GM10266 (cell line): Measurements from ENCODE around the gene MAP2K2.

ENCODE experiments used
- DNase-seq: peaks from one replicate; pipeline ENCODE4 v3.0.0; 2012; ENCODE audit errors: extremely low spot score
- TF ChIP-seq, protein P1 (sequence below): IDR thresholded peaks from 2 replicates; pipeline ENCODE4 v1.5.1; 2012; ENCODE audit warnings: mild to moderate bottlenecking, low read depth; ENCODE audit not compliant: control insufficient read depth, insufficient read depth; ENCODE audit errors: missing control alignments

The MAP2K2 gene

DNA sequence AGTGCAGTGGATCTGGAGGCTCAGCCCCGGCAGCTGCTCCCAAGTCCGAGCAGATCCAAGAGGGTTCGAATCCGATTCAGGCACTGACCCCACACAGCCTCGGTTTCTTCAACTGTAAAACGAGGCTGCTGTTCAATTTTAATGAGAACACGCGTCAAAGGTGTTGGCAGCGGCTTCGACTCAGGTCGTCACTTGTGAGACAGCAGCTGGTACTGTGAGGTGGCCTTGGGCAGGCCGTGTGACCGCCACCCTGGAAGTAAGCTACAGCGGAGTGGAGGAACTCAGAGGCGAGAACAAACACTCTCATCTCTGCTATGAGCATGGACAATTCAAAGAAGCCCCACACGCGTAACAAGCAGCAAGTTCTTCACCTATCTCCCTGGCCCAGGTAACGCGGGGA, 9.7 kb downstream of the MAP2K2 start:
- DNase-seq: no peak
- TF ChIP-seq, protein P1, sequence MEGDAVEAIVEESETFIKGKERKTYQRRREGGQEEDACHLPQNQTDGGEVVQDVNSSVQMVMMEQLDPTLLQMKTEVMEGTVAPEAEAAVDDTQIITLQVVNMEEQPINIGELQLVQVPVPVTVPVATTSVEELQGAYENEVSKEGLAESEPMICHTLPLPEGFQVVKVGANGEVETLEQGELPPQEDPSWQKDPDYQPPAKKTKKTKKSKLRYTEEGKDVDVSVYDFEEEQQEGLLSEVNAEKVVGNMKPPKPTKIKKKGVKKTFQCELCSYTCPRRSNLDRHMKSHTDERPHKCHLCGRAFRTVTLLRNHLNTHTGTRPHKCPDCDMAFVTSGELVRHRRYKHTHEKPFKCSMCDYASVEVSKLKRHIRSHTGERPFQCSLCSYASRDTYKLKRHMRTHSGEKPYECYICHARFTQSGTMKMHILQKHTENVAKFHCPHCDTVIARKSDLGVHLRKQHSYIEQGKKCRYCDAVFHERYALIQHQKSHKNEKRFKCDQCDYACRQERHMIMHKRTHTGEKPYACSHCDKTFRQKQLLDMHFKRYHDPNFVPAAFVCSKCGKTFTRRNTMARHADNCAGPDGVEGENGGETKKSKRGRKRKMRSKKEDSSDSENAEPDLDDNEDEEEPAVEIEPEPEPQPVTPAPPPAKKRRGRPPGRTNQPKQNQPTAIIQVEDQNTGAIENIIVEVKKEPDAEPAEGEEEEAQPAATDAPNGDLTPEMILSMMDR: no peak

DNA sequence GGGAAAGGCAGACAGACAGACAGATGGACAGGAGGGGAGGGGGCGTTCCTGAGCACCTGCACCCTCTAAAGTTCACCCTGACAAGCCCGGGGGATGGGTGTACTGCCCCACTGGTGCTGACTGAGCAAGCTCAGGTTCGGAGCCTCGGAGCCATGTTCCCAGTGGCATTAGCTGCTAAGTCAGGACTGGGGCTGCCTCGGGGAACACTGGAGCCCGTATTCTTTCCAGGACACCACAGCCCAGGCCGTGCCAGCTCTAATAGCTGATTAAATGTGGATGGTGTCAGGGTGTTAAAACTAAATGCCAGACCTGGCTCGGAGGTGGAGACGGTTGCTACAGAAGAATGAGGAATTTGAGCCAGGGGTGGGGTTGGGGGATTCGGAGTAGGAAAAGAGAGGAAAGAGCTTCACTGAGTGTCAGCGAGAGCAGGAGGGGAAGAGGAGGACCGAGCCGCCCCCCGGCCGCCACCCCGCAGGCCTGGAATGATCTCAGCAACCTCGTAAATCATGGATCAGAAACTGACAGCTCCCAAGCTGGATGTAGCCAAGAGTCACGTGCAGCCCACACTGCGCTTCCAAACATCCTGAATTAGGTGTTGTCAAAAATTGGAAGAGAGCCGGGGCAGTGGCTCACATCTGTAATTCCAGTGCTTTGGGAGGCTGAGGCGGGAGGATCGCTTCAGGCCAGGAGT, 10.4 kb downstream of the MAP2K2 start:
- DNase-seq: no peak
- TF ChIP-seq, protein P1: no peak

DNA sequence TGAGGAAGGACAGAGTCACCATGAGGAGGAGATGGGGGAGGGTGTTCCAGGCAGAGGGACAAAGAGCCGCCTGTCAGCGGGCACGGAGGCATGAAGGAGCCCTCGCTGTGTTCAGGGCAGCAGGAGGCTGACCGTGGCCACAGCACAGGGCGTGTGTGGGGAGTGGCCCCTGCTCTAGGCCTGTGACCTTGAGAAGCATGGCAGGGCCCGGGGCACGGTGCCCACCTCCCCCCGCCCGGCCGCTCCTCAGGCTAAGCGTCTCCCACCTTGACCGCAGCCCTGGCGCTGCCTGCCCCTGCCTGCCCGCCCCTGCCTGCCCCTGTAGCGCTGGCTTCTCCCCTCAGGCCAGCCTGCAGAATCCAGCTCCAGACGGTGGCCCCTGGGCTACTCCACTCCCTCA, 11.6 kb downstream of the MAP2K2 start:
- TF ChIP-seq, protein P1: no peak
- DNase-seq: no peak

DNA sequence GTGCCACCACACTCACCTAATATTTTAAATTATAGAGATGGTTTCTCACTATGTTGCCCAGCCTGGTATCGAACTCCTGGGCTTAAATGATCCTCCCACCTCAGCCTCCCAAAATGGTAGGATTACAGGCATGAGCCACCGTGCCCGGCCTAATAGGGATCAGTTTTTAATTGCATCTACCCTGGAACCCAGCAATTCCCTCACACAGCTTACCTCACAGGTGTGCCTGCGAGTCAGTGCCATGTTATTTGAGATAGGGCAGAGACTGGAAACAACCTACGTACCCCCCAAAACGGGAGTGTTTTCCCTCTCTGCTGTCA, 14.3 kb downstream of the MAP2K2 start:
- TF ChIP-seq, protein P1: no peak
- DNase-seq: no peak

DNA sequence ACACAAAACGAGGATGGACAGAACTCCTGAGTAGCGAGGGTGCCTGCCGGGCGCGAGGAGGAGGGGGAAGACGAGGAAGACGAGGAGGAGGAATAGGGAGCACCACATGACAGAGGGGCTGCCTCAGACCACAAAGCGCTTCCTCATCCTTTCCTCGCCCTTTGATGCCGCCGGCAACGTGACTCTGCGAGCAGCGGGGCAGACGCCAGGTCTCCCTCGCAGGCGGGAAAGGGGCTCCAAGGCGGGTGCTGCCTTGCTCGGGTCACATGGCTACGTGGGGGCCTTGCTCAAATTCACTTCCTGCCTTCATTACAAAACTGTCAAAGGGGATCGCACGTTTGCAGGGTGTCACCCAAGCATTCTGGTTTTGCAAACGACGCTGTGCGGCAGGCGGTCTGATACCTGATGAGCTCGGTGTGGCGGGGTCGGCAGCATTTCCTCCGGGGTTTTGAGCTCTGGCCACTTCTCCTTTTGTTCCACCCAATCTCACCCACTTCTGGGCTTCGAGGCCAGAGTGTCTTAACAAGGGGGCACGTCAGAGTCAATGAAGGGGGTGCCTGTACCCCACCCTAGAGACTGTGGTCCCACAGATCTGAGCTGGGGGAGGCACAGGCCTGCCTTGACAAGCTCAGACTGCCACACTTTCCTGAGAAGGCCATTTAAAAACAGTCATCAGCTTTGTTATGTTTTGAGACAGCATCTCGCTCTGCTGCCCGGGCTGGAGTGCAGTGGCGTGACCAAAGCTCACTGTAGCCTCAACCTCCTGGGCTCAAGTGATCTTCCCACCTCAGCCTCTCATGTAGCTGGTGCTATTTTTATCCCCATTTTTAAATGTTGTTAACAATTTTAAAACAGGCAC, 14.9 kb downstream of the MAP2K2 start:
- TF ChIP-seq, protein P1: no peak
- DNase-seq: peak; percentile 88

DNA sequence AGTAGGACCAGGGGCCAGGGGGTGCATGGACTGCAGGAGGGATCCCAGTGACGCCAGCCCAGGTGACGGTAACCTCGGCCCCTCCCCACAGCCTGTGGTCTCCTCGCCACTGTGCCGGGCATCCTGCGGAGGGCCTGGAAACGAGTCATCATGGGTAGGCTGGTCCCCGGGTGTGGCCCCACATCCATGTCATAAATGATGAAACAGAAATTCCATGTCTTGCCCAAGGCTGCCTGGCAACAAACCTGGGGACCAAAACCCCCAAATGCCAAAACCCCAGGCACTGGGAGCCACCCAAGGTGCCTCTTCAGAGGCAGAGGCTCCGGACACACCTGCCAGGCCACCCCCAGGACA, 20.9 kb downstream of the MAP2K2 start:
- no peak for DNase-seq
- TF ChIP-seq, protein P1: no peak

DNA sequence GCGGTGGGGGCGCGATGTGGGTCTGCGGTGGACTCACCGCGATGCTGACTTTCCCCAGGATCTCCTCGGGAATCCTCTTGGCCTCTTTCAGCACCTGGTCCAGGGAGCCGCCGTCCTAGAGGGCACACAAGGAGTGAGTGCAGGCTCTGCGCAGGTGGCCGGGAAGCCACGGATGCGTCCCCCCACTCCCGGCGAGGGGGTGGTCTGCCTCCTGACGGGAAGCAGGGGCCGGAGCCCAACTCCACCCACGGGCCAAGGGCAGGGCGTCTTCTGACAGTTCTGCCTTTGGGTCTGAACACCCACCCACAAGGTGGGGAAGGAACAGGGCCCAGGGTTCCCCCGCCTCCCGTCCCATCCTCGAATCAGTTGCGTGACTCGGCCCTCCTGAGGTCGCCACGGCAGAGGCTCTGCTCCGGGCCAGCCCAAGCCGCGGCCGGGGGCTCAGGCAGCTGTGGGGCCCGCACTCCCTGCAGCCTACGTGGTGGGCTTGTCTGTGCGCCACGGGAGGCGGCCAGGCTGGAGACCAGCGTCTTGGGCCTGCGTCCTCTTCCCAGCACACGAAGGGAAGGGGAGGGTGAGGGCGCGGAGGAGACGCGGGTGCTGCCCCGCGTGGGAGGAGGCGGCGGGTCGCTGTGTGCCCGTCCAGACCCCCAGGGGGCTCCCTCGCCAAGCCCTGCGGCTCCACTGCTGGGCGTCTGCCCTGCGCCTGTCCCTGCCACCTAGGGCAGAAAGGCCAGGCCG, 21.4 kb downstream of the MAP2K2 start:
- no peak for DNase-seq

More for the DNA sequence above, 21.4 kb downstream of the MAP2K2 start:
- TF ChIP-seq, protein P1: no peak
